ENCODE results near the gene CEL.

GRCh38 chr9:133090187-133090586 lies 28.4 kb downstream of the CEL start:
- TF ChIP-seq CTCF (IDR thresholded peaks at IDR 0.05) (no peak), POLR2A (IDR thresholded peaks at IDR 0.05) (no peak)
